Amniotic stem cell (primary cell): ENCODE data around the gene PBXIP1.
"Not testable (repeated sequence)": the region's sequence is repeated elsewhere in the genome, so short reads cannot be mapped to it uniquely, and the experiment has no call there.

ENCODE experiments used
- DNase-seq: peaks from one replicate; lab custom pipeline; 2025; lab: John Stamatoyannopoulos, UW

The PBXIP1 gene

DNA sequence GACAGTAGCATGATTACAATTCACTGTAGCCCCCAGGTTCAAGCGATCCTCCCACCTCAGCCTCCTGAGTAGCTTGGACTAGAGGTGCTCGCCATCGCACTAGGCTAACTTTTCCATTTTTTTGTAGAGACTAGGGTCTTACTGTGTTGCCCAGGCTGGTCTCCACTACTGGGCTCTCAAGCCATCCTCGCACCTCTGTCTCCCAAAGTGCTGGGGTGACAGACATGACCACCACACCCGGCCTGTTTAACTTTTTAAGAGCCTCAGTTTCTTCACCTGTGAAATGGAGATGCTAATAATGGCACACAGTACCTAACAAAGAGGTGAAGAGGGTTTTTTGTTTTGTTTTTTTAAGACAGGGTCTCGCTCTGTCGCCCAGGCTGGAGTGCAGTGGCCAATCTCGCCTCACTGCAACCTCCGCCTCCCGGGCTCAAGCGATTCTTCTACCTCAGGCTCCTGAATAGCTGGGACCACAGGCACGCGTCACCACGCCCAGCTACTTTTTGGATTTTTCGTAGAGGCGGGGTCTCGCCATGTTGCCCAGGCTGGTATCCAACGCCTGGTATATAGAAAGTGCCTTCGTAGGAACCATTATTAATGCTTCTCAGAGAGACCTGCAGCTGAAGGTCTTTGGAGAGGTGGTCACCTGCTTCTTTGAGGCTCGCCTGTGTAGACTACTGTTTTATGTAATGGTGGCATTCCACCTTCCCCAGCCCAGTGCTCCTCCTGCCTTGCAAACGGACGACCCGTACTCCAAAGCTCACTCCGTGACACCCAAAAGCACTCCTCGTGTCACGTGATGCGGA, 19.9 kb downstream of the PBXIP1 start:
- DNase-seq = no peak

DNA sequence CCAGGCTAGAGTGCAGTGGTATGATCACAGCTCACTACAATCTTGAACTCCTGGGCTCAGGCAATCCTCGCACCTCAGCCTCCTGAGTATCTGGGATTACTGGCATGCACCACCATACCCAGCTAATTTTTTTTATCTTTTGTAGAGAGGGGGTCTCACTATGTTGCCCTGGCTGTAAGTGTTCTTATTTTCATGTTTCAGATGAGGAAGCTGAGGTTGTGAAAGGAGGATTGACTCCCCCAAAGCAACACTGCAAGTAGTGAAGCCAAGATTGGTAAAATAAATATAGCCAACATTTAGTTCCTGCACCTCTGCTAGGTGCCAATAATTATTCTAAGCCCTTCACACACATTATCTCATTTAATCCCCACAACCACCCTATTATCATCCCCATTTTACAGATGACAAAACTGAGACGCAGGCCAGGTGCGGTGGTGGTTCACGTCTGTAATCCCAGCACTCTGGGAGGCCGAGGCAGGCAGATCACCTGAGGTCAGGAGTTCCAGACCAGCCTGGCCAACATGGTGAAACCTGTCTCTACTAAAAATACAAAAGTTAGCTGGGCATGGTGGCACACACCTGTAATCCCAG, 21.4 kb downstream of the PBXIP1 start:
- no peak for DNase-seq

- DNase-seq = no peak
Measured at GRCh38 chr1:154931940-154932487, 23.9 kb downstream of the PBXIP1 start.

GRCh38 chr1:154926201-154926600, 29.7 kb downstream of the PBXIP1 start:
- DNase-seq = no peak

DNA sequence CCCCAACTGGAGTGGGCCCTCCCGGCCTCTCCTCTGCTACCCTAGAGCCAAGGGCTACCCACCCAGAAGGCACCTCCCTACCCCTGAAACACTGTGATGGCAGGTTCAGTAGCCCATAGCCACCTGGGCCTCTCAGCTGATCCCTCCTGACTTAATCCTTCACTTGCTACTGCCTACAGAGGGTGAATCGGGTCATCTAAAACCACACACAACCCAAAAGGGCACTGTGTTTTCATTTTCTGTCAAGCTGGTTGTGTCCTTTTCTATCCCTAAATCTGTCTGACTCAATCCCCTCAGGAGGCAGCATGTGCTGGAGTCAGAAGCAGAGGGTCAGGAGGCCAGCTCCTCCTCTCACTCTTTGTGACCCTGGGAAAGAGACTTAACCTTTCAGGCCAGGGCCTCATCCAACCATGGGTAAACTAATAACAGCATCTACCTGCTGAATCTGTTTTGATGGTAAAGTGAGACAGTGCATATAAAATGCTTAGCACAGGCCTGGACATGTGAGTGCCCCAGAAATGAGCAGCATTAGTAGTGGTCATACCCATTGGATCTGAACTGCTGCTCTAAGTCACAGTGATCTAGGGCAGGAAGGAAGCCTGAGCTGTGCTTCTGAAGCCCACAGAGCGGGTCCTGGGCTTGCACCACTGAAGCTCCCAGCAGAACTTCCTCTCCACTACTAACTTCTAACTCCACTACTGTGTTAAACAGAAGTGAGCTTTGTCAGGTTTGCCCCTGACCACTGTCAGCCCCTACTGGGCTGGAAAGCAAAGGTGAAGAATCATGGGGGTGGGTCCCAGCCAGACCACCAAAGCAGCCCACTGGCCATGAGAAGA, 30.3 kb downstream of the PBXIP1 start:
- no peak for DNase-seq

DNA sequence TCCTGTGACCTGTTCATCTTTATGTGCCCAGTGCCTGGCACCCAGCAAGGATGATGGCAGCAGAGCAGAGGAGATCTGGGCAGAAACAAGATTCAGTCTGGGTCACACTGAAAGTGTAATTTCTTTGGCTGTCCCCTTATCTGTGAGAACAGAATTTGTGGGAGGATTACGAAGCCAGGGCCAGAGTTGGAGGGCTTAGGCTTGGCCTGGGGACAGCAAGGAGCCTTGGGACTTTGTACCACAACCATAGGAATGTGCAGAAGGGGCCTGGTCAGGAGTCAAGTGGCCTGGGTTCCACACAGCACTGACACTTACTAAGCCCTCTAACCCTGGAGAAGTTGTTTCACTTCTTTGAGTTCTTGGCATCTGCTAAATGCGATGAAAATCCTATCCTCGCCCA, 32.2 kb downstream of the PBXIP1 start:
- no peak for DNase-seq

DNA sequence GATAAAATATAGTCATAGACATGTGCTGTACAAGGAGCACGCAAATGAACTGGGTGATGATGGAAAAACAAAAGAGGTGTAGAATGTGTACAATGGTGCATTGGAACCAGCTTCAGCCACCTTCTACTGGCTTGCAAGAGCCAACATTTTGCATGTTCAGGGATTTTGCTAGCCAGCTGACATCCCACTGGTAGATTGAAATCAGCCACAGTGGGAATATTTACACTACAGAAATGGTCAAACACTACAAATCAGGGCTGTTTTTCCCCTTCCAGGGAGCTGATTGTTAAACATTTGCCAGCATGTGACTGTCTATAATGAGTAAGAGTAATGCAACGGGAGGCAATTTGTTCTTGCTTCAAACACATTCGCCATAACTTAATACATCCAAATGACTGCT, 42.6 kb downstream of the PBXIP1 start:
- DNase-seq = no peak

DNA sequence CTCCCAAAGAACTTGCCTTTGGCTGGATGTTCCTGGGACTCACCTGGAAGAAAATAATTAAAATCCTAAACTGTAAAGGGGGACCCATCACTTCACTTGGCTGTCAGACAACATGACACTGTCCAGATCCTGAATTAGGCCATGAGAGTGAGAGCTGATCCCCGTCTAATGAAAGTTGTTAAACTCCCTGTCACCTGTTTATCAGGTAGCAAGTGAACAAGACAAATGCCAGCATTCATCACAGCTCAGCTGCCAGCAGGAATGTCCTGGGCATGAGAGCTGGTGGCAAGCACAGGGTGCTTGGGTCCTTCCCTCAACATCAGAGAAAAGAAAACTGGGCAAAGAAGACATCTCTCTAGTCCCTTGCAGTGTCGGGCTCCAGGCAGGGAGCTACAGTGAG, 43.1 kb downstream of the PBXIP1 start:
- no peak for DNase-seq

GRCh38 chr1:154911691-154912550, 44.0 kb downstream of the PBXIP1 start:
- DNase-seq = no peak

DNA sequence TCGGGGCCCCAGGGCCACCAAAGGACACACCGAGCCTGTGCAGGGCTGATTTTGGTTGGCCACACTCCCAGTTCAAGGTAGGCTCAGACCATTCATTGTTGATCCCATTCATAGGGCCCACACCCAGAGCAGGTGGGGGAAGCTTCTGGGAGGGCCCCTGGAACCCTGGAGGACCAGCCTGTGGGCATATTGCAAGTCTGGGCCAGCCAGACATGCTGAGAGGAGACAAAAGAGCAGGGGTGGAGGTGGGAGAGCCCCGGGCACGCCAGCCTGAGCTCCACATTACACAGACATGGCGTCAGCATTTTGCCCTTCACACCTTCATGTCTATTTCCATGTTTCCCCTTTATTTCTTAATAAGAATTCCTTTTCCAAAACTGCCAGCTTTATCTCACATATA, 45.0 kb downstream of the PBXIP1 start:
- DNase-seq = no peak

GRCh38 chr1:154908937-154909336, 47.0 kb downstream of the PBXIP1 start:
- DNase-seq = no peak

- DNase-seq = not testable (repeated sequence)
Measured at GRCh38 chr1:154908129-154908528, 47.8 kb downstream of the PBXIP1 start.

GRCh38 chr1:154906621-154907081, 49.2 kb downstream of the PBXIP1 start:
- DNase-seq = no peak

- DNase-seq = no peak
Measured at GRCh38 chr1:154902938-154903566, 52.8 kb downstream of the PBXIP1 start.

DNA sequence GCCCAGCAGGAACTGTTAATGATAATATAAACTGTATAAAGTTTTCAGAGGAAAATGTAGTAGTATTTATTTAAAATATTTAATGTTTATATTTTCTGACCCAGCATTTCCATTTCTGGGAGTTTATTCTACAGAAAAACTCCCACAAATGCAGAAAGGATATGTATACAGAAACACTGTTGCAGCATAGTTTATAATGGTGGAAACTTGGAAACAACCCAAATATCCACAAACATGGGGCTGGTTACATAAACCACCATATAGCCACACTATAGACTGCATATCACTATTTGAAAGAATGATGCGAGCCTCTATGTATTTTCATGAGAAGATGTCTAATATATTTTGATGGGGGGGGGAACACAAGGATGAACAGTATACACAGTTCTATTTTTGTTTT, 54.3 kb downstream of the PBXIP1 start:
- DNase-seq = no peak

- no peak for DNase-seq
Measured at GRCh38 chr1:154899041-154899440, 56.9 kb downstream of the PBXIP1 start.

DNA sequence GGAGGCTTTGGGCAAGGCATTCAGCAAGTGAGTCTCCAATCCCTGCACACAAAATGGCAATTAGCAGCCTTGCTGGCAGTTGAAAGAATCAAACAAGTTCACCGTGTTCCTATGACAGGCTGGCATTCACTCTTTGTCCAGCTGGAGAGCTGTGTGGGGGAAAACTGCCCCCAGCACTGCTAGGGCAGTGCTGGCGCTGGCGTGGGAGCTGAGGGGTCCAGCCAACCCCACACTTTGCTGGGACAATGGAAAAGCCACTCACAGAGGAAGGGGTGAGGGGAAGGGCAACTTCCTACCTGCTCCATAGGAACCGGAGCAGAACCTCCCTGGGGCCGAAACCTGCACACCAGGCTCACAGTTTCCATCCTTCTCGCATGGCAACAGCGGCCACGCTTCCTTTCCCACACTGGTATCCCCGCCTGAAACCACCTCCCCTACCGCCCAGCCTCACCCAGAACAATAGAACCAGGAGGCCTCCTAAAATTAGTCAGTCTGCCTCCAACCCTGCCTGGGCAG, 59.1 kb downstream of the PBXIP1 start:
- no peak for DNase-seq

DNA sequence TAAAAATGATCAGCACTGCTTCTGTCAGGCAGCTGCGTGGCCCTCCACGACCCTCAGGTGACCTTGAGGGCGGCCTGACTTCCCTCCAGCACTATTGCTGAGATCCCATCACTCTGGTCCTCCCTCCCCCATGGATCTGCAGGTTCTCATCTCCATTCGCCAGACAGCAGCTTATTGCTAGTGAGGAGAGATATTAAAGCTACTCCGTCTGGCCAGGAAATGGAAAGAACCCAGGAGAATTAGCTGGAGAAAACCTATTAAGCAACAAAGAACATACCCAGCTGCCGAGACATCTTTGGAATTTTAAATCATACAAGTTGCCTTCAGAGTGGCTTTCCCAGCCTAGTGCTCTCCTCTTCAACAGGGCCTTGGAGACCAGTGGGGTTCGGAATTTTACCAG, 60.1 kb downstream of the PBXIP1 start:
- DNase-seq = no peak
